DMS 273 treated with DMSO at 0.1 percent for 48 hours (cell line): ENCODE measurements around the gene SAPCD2.
A peak's percentile ranks its signal among the peaks of the same experiment; 100 is the strongest.
"Not testable (repeated sequence)": the region's sequence is repeated elsewhere in the genome, so short reads cannot be mapped to it uniquely, and the experiment has no call there.

Experiments used
- DNase-seq: peaks from one replicate; lab custom pipeline; 2025; lab: John Stamatoyannopoulos, UW

Gene SAPCD2

DNA sequence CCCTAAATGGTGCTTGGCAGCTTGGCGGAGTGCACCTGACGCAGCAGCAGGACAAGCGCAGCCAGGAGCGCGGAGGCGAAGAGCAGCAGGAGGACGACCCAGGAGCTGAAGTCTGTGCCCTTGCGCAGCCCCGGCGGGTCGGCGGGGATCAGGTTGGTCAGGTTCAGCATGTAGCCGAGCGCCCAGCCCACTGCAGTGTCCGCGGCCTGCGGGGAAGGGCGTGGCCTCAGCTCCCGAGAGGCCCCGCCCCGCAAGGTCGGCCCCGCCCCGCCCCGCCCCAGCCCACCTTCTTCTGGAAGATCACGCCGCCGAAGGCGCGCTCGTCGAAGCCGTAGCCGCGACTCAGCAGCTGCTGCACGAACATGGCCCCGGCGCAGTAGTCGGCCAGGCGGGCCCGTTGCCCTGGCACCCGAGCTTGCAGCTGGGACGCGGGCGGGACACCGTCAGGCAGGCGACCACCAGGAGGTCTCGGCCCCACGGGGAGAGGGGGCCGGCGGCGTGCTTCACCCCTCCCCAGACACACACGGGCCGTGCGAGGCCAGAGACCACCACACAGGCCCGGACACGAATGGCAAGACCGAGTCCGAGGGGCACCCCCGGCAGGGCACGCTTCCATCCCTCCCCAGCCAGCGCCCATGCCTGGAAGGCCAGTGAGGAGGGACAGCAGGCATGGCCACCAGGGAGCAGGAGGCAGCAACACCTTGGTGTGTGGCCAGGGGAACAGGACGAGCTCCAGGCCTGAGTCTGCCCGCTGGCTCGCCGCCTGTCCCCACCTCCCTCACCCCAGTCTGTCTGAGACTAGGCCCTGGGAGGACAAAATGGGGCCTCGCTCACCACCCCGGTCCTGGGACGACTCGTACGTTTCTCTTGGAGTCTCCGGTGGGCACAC is 21.5 kb downstream of the SAPCD2 start:
- DNase-seq: no peak

DNA sequence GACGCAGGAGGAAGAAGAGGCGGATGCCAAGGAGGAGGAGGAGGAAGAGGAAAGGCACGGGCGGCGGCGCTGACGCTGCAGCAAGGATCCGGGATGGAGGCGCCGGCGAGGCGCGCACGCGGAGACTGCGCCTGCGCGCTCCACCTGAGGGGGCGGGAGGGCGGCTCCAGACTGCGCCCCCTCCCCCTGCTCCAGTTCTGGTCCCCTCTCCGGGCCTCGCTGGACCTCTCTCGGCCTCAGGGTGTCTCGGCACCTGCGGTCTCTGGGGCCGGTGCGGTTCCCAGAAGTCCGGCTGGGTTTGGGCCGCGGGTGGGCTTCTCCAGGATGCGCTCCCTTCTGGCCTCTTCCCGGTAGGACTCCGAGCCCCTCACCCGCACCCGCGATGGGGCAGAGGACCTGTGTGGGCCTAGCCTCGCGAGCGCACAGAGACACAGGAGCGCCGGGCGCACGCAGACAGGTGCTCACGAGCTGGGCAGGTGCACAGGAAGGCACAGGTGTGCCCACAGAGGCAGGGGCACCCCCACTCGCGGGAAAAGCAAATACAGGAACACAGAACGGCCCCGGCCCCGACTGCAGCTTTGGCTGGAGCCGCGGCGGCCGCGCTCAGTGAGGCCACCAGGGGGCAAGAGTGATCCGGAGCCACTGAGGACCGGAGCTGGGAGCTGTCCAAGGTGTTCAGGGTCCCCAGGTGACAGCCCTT is 24.1 kb downstream of the SAPCD2 start, which contains the start of gene NPDC1:
Gene NPDC1 (minus strand): TSS at position 90 of the 700 bp plus-strand sequence. CDS start 188 bp downstream, outside the sequence.
- no peak for DNase-seq

GRCh38 chr9:137045294-137046087 is 24.9 kb downstream of the SAPCD2 start:
- peak; percentile 24 for DNase-seq

- no peak for DNase-seq
Measured at GRCh38 chr9:137044502-137045177, 25.7 kb downstream of the SAPCD2 start.

GRCh38 chr9:137044037-137044436 is 26.3 kb downstream of the SAPCD2 start:
- DNase-seq: no peak

GRCh38 chr9:137042751-137043727 is 27.3 kb downstream of the SAPCD2 start:
- no peak for DNase-seq

- DNase-seq: no peak
Measured at GRCh38 chr9:137041124-137041523, 29.2 kb downstream of the SAPCD2 start.

DNA sequence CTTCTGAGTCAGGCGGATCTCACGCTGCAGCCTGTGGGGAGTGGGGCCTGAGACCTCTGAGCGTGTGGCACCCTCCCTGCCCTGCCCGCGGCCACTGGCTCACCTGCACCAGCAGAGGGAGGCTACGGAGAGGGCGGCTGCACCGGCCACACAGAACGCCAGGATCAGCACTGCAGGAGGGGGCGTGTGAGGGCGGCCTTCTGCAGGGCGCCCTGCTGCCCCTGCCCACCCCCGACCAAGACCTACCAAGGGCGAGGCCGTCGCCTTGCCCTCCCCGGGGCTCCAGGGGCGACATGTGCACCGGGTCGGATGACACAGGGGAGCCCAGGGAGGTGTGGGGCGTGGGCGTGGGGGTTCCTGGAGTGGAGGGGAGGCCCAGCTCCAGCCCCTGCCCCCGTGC is 29.8 kb downstream of the SAPCD2 start:
- no peak for DNase-seq

DNA sequence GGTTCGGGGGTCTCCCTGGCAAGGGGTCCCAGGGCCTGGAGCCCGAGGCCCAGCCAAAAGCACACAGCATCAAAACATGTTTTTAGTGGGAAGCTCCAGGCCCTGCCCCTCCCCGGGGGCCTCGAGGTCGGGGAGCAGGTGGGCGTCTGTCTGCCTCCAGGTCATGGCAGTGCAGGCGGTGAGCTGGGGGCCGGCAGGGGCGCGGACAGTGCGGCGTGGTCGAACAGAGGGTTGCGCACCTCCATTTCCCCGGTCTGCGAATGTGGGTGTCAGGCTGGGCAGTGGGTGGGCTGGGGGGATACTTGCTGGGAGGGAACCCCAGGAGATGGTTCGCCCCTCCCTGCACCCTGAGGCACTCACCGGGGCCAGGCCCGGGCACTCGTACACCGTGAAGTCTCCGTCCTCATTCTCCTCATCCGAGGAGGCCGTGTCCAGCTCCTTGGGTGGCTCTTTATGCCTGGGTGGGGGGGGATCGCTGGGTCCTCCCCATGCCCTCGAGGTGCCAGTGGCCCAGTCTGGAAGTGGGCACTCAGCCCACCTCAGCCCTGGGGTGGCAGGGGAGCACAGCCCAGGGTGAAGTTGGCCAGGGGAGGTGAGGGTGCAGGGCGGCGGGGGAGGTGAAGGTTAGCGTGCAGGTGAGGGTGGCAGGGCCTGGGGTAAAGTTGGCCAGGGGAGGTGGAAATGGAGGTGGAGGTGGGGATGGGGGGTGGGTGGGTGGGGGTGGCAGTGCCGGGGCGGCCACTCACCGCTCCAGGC is 30.6 kb downstream of the SAPCD2 start:
- DNase-seq: no peak

- no peak for DNase-seq
Measured at GRCh38 chr9:137038916-137039315, 31.4 kb downstream of the SAPCD2 start.

GRCh38 chr9:137037483-137037882 is 32.9 kb downstream of the SAPCD2 start:
- no peak for DNase-seq

GRCh38 chr9:137037035-137037434 is 33.3 kb downstream of the SAPCD2 start:
- DNase-seq: no peak

GRCh38 chr9:137035937-137036336 is 34.4 kb downstream of the SAPCD2 start:
- DNase-seq: no peak

DNA sequence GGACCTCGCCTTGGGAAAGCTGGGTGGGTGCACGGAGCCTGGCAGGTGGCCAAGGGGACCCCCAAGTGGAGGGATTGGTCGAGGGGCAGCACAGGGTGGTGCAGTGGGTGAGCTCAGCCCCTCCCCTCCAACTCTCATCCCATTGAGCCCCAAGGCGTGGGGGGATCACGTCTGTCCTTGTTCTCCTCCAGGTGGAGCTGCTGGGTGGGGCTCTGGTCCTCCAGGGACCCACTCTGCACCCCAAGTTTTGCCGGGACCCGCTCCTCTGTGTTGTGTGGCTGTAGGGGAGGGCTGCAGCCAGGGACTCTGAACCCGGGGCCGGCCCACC is 34.9 kb downstream of the SAPCD2 start:
- DNase-seq: no peak

DNA sequence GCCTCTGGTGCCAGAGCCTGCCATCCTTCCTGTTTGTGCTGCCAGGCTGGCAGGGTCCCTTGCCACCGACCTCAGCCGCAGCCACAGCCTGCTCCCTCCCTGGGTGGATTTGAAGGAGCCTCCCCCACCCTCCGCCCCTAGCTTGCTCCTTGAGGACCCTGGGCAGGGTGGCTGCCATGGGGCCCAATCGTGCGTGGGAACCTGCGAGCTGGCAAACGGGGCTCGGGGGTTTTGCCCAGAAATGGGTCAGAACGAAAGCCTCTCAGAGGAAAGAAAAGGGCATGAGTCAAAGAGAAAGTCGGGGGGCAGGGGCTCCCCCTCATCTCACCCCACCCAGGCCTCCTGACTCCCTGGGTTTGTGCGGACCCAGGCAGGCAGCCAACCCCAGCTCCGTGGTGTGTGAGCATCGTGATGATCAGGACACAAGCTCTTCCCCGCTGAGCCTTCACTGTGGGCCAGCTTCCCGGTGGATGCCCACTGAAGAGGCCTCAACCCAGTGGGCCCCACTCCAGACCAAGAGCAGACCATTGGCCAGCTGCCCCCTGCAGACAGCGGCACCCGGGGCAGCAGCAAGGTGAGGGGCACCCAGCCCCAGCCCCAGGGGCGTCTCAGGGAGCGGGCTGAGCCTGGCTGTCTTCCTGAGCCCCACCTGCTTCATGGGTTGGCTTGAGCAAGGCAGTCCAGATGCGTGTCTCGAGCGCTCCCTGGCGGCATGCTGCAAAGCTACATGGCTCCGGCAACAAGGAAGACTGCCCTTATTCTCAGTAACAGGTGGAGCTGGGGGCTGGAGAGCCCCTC is 35.4 kb downstream of the SAPCD2 start:
- peak; percentile 38 for DNase-seq

- DNase-seq: no peak
Measured at GRCh38 chr9:137034039-137034708, 36.2 kb downstream of the SAPCD2 start.

GRCh38 chr9:137033481-137033880 is 36.9 kb downstream of the SAPCD2 start:
- DNase-seq: not testable (repeated sequence)

- DNase-seq: no peak
Measured at GRCh38 chr9:137032858-137033257, 37.5 kb downstream of the SAPCD2 start.
